Type B pancreatic cell (in vitro differentiated cells): ENCODE data around the gene CAPS2. TPM values are rescaled to one million over a fixed set of nuclear protein-coding genes. Genes with fewer than 3 reads are reported as not detected.

Experiments used
- DNase-seq: peaks from one replicate; pipeline ENCODE4 v3.0.0; 2021; ENCODE audit warnings: mixed read lengths; ENCODE audit not compliant: unreplicated experiment; ENCODE audit errors: extremely low spot score
- H3K27ac Mint-ChIP-seq: 2 replicates; pipeline ENCODE4 v1.8.0; 2021; ENCODE audit warnings: mild to moderate bottlenecking, mixed read lengths
- H3K27me3 Mint-ChIP-seq: 2 replicates; pipeline ENCODE4 v1.8.0; 2021; ENCODE audit warnings: mixed read lengths
- H3K36me3 Mint-ChIP-seq: 2 replicates; pipeline ENCODE4 v1.8.0; 2021; ENCODE audit warnings: mixed read lengths
- H3K4me1 Mint-ChIP-seq: one replicate; pipeline ENCODE4 v1.8.0; 2021; ENCODE audit warnings: mixed read lengths; ENCODE audit not compliant: unreplicated experiment
- H3K4me3 Mint-ChIP-seq: 2 replicates; pipeline ENCODE4 v1.8.0; 2021; ENCODE audit warnings: mild to moderate bottlenecking, mixed read lengths
- H3K9me3 Mint-ChIP-seq: 2 replicates; pipeline ENCODE4 v1.8.0; 2021; ENCODE audit warnings: mixed read lengths
- total RNA-seq: library from RNA; stranded (reverse); gene quantifications from 2 replicates; pipeline ENCODE4 v1.2.1, GENCODE V29; 2021; ENCODE audit warnings: low replicate concordance
- TF ChIP-seq, protein P1 (sequence below): fragments of 200-600 bp; sonication (generic); conservative IDR thresholded peaks from 2 replicates; pipeline ENCODE4 v1.5.0; 2021; ENCODE audit warnings: antibody characterized with exemption, mild to moderate bottlenecking

The CAPS2 gene
- total RNA-seq, 1 donor from 2014 or later: 7.3 TPM

DNA sequence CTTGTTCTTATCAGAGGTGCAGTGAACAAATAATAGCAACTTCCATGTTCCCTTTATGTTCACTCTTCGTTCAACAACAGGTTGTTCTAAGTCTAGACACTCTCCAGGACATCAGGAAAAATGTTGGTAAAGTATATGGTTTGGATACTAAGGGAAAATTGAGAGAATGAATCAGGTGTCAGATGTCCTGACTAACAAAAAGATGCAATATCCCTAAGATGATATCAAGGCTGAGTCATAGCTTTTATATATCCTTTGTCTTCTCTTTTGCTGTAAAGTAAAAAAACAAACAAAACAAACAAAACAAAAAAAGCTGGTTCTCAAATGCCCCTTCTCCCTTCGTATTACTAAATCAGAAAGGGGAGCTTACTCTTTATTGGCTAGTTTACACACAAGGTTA lies 15.4 kb upstream of the CAPS2 start:
- H3K4me1 Mint-ChIP-seq: no peaks in the 10 kb centered on the region
- TF ChIP-seq, protein P1, sequence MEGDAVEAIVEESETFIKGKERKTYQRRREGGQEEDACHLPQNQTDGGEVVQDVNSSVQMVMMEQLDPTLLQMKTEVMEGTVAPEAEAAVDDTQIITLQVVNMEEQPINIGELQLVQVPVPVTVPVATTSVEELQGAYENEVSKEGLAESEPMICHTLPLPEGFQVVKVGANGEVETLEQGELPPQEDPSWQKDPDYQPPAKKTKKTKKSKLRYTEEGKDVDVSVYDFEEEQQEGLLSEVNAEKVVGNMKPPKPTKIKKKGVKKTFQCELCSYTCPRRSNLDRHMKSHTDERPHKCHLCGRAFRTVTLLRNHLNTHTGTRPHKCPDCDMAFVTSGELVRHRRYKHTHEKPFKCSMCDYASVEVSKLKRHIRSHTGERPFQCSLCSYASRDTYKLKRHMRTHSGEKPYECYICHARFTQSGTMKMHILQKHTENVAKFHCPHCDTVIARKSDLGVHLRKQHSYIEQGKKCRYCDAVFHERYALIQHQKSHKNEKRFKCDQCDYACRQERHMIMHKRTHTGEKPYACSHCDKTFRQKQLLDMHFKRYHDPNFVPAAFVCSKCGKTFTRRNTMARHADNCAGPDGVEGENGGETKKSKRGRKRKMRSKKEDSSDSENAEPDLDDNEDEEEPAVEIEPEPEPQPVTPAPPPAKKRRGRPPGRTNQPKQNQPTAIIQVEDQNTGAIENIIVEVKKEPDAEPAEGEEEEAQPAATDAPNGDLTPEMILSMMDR: no peak
- H3K9me3 Mint-ChIP-seq: no peaks in the 10 kb centered on the region
- no peaks in the 10 kb centered on the region for H3K27me3 Mint-ChIP-seq
- H3K4me3 Mint-ChIP-seq: no peak overlapping the region
- H3K27ac Mint-ChIP-seq: no peak overlapping the region
- H3K36me3 Mint-ChIP-seq: no peaks in the 10 kb centered on the region
- no peak for DNase-seq

DNA sequence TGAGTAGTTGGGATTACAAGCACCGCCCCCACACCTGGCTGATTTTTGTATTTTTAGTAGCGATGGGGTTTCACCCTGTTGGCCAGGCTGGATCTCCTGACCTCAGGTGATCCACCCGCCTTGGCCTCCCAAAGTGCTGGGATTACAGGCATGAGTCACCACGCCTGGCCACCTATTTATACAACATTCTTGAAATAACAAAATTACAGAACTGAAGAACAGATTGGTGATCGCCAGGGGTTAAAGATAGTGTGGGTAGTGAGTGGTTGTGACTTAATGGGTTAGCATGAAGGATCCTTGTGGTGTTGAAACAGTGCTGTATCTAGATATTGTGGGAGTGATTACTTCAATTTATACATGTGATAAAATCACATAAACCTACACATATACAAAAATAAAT lies 11.7 kb upstream of the CAPS2 start:
- Mint-ChIP-seq H3K36me3 (no peaks in the 10 kb centered on the region), H3K27me3 (no peaks in the 10 kb centered on the region), H3K27ac (no peak overlapping the region), H3K4me1 (no peaks in the 10 kb centered on the region), H3K4me3 (no peak overlapping the region), H3K9me3 (no peaks in the 10 kb centered on the region)
- TF ChIP-seq, protein P1: no peak
- DNase-seq: no peak

DNA sequence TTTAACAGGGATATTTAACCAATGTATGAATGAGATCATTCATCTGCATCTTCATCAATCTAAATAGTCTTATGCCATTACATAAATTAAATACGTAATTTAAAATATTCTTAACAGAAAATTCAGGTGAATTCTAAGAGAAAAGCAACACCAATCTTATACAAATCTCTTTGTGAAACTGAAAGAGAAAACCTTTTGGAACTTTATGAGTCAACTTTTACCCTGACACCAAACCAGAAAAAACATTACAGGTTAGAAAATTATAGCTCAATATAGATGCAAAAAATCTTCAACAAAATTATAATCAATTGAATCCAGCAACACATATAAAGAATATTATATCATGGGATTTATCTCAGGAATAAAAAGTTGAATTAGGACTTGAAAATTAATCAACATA lies 7.8 kb upstream of the CAPS2 start:
- TF ChIP-seq, protein P1: no peak
- H3K27ac Mint-ChIP-seq: no peak overlapping the region
- DNase-seq: no peak
- H3K4me3 Mint-ChIP-seq: no peak overlapping the region
- H3K27me3 Mint-ChIP-seq: peaks cover 10% of the 10 kb centered on the region
- H3K36me3 Mint-ChIP-seq: no peaks in the 10 kb centered on the region
- H3K4me1 Mint-ChIP-seq: no peaks in the 10 kb centered on the region
- H3K9me3 Mint-ChIP-seq: no peaks in the 10 kb centered on the region

DNA sequence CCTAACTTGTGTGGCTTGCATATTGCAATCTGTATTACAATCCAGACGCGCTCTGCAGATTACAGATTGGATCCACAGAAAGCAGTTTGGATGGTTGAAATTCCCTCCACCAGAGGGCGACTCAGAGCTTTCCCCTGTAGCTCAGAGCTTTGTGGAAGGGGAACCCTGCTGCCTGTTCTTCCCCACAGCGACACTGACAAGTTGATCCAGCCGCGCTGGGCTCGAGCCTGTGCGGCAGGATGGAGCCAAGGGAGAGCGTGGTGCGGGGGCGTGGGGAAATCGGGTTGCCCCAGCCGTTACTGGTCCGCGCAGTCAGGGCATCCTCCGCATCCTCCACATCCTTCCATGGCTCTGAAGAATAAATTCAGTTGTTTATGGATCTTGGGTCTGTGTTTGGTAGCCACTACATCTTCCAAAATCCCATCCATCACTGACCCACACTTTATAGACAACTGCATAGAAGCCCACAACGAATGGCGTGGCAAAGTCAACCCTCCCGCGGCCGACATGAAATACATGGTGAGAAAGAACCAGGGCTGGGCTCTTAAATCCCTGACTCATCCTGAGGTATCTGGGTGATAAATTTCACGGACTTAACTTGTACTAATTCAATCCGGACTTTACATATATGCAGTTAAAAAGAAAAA lies 4.4 kb upstream of the CAPS2 start, which contains the start of gene GLIPR1L1:
GLIPR1L1 (plus strand) TSS at position 287 of the 647 bp plus-strand sequence; CDS start at position 346, 59 bp downstream.
- peak; percentile 87 for DNase-seq
- TF ChIP-seq, protein P1: peak; percentile 97
- peak within 1 kb of the TSS; percentile 86 for H3K4me3 Mint-ChIP-seq
- H3K4me1 Mint-ChIP-seq: peaks cover 8% of the 10 kb centered on the region
- H3K27me3 Mint-ChIP-seq: peaks cover 10% of the 10 kb centered on the region
- H3K9me3 Mint-ChIP-seq: no peaks in the 10 kb centered on the region
- H3K27ac Mint-ChIP-seq: peak within 1 kb of the TSS; percentile 55
- H3K36me3 Mint-ChIP-seq: no peaks in the 10 kb centered on the region

DNA sequence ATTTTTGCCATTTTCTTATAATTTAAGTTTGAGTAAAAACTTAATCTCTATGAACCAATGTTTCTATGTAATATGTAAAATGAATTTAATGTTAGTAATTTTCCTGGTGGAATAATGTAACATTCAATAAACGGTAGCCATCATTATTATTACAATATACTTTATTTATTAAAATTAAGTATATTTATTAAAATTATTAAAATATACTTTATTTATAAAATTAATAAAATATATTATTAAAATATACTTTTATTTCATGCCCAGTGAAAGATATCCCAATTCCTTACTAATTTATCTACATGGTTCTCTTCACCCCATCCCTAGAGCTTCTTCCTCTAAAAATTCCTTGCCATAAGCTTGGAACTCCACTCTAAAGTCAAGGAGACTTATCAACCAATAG lies 2.5 kb downstream of the CAPS2 start:
- TF ChIP-seq, protein P1: no peak
- no peak overlapping the region for H3K27ac Mint-ChIP-seq
- H3K9me3 Mint-ChIP-seq: no peaks in the 10 kb centered on the region
- H3K36me3 Mint-ChIP-seq: no peaks in the 10 kb centered on the region
- DNase-seq: no peak
- H3K4me1 Mint-ChIP-seq: peaks cover 11% of the 10 kb centered on the region
- H3K4me3 Mint-ChIP-seq: no peak overlapping the region
- H3K27me3 Mint-ChIP-seq: no peaks in the 10 kb centered on the region

DNA sequence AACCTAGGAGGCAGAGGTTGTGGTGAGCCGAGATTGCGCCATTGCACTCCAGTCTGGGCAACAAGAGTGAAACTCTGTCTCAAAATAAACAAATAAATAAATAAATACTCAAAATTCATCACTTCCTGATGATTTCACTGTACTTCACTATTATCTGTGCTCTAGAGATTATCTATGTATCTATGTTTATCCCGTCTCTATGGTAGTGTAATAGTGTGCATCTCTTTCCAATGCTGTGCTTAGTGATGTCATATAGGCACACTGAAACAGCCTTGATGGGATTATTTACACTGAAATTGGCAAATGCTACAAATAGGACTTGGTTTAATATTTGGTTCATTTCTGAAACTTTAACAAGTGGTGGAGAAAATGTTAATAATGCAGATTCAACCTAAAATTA lies 6.5 kb downstream of the CAPS2 start:
- Mint-ChIP-seq H3K27ac (no peak overlapping the region), H3K4me1 (no peaks in the 10 kb centered on the region), H3K36me3 (no peaks in the 10 kb centered on the region), H3K9me3 (no peaks in the 10 kb centered on the region), H3K27me3 (no peaks in the 10 kb centered on the region), H3K4me3 (no peak overlapping the region)
- no peak for DNase-seq
- TF ChIP-seq, protein P1: no peak
